Body of pancreas (tissue), 4 donors: ENCODE data around the gene CACNA1E. TPM values are rescaled to one million over a fixed set of nuclear protein-coding genes. Genes with fewer than 3 reads are reported as not detected.

Experiments used
- ATAC-seq: fragments of 150-250 bp; one replicate; pipeline ENCODE4 v1.9.1; 2016
- DNase-seq, 4 donors: peaks; one replicate each; pipeline ENCODE4 v3.0.0-alpha.2; 2019
- H3K27ac ChIP-seq, 4 donors: fragments of 200-600 bp; sonication (generic); 1 replicate in 3 of 4; 2 replicates in 1 of 4; pipeline versions ENCODE4 v1.5.1 to v1.6.1; 2016 to 2019; ENCODE audit warnings: mild to moderate bottlenecking in 1 of 4, mixed read lengths in 1 of 4, moderate library complexity in 1 of 4
- H3K27me3 ChIP-seq, 2 donors: fragments of 200-600 bp; sonication (generic); one replicate each; pipeline ENCODE4 v1.6.0; 2016; ENCODE audit warnings: mild to moderate bottlenecking in 1 of 2
- H3K36me3 ChIP-seq, 2 donors: fragments of 200-600 bp; sonication (generic); replicated peaks in 1 of 2; 2 replicates each; pipeline ENCODE4 v1.5.1; 2016; ENCODE audit warnings: low read depth in 2 of 2; ENCODE audit not compliant: insufficient read depth in 1 of 2
- H3K4me1 ChIP-seq: fragments of 200-600 bp; sonication (generic); one replicate; pipeline ENCODE4 v1.6.0; 2016
- H3K4me3 ChIP-seq, 2 donors: fragments of 200-600 bp; sonication (generic); 1 replicate in 1 of 2; 2 replicates in 1 of 2; pipeline ENCODE4 v1.5.1; 2016 to 2019
- H3K9me3 ChIP-seq, 3 donors: fragments of 200-600 bp; sonication (generic); 1 replicate in 2 of 3; 2 replicates in 1 of 3; pipeline ENCODE4 v1.5.1; 2016
- CTCF ChIP-seq, 7 experiments: fragments of 450-650 bp in 4 of 7; fragments of 200-600 bp in 3 of 7; sonication (generic) in 3 of 7; IDR thresholded peaks; one replicate each; pipeline ENCODE4 v1.5.1; 2016 to 2019; ENCODE audit warnings: antibody characterized with exemption in 7 of 7
- POLR2A ChIP-seq, 3 donors: fragments of 450-650 bp; IDR thresholded peaks; one replicate each; pipeline ENCODE4 v1.6.1; 2016; ENCODE audit warnings: antibody characterized with exemption in 3 of 3, mild to moderate bottlenecking in 2 of 3
- WGBS, 2 donors: methylation state at CpG; one replicate each; pipeline ENCODE4 v1.1.5; 2017; 5-methylcytosine and 5-hydroxymethylcytosine counted together
- intact Hi-C: fragments of 100-400 bp; cut with DNase I; formaldehyde crosslinking; loops from one replicate; pipeline ENCODE4 v1.15.1; 2023
- total RNA-seq, 2 donors: library from RNA; depleted of rRNA; stranded (reverse); fragments of >200 nt; gene quantifications; one replicate each; pipeline ENCODE4 v1.1.0, GENCODE V29; 2016

Gene CACNA1E
- total RNA-seq, 2 donors from 2014 or later, result 1.0 TPM; not detected in 1

- TF ChIP-seq CTCF (IDR thresholded peaks at IDR 0.05) (no peak), POLR2A (IDR thresholded peaks at IDR 0.05) (no peak)
- Histone ChIP-seq H3K27me3 (no peaks in the 10 kb centered on the region), H3K36me3 (no peaks in the 10 kb centered on the region), H3K4me3 (no peak overlapping the region), H3K9me3 (no peaks in the 10 kb centered on the region), H3K4me1 (no peaks in the 10 kb centered on the region), H3K27ac (no peak overlapping the region)
- intact Hi-C loops, result no loop called here
- DNase-seq, result no peak
- 64 to 68% methylated on average over 4 of the region's 4 CpGs for WGBS, 2 donors
- no peak for ATAC-seq
Measured at GRCh38 chr1:181513786-181514297, 30.5 kb downstream of the CACNA1E start.

- ATAC-seq (no peak), DNase-seq (no peak)
- WGBS, 2 donors, result 70 to 78% methylated on average over 4 of the region's 4 CpGs
- H3K4me1 ChIP-seq, result no peaks in the 10 kb centered on the region
- H3K36me3 ChIP-seq, result no peaks in the 10 kb centered on the region
- no peak for TF ChIP-seq CTCF (IDR thresholded peaks at IDR 0.05)
- TF ChIP-seq POLR2A (IDR thresholded peaks at IDR 0.05), result no peak
- no peaks in the 10 kb centered on the region for H3K27me3 ChIP-seq
- H3K27ac ChIP-seq, result no peak overlapping the region
- intact Hi-C loops, result no loop called here
- H3K4me3 ChIP-seq, result no peak overlapping the region
- no peaks in the 10 kb centered on the region for H3K9me3 ChIP-seq
Measured at GRCh38 chr1:181514298-181515290, 31.3 kb downstream of the CACNA1E start.

GRCh38 chr1:181516706-181517105, 33.4 kb downstream of the CACNA1E start:
- Histone ChIP-seq H3K36me3 (no peaks in the 10 kb centered on the region), H3K4me3 (no peak overlapping the region), H3K4me1 (no peaks in the 10 kb centered on the region), H3K27me3 (no peaks in the 10 kb centered on the region), H3K27ac (no peak overlapping the region), H3K9me3 (no peaks in the 10 kb centered on the region)
- intact Hi-C loops, result no loop called here
- no peak for ATAC-seq
- DNase-seq, result no peak
- TF ChIP-seq CTCF (IDR thresholded peaks at IDR 0.05), result no peak
- 91 to 96% methylated on average over 4 of the region's 4 CpGs for WGBS, 2 donors

GRCh38 chr1:181517181-181517875, 34.0 kb downstream of the CACNA1E start:
- Histone ChIP-seq H3K4me3 (no peak overlapping the region), H3K36me3 (no peaks in the 10 kb centered on the region), H3K27ac (no peak overlapping the region), H3K4me1 (no peaks in the 10 kb centered on the region), H3K27me3 (no peaks in the 10 kb centered on the region), H3K9me3 (no peaks in the 10 kb centered on the region)
- TF ChIP-seq POLR2A (IDR thresholded peaks at IDR 0.05), result no peak
- no peak for TF ChIP-seq CTCF (IDR thresholded peaks at IDR 0.05)
- intact Hi-C loops, result no loop called here
- DNase-seq, result no peak
- 34 to 39% methylated on average over 5 of the region's 5 CpGs for WGBS, 2 donors
- ATAC-seq, result no peak
